ENCODE measurements around the gene LRRK1.

DNA sequence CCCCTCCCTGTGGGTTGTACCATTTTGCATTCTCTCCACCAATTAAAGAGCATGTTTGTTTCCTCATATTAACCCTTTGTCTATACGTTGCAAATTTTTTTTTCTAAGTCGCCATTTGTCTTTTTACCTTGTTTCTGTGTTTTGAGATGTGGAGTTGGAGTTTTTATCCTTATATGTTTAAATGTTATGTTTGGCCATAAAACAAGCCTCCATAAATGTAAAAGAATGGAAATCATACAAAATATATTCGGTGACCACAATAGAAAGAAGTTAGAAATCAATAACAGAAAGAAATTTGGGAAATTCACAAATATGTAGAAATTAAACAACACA lies 29.2 kb downstream of the LRRK1 start:
- no peak for TF ChIP-seq MIER3 (CRISPR knock-in tag; IDR thresholded peaks at IDR 0.05; ENCODE audit: borderline replicate concordance)
- TF ChIP-seq MYNN (CRISPR knock-in tag; IDR thresholded peaks at IDR 0.05; ENCODE audit: low read depth): no peak
- TF ChIP-seq CEBPB (IDR thresholded peaks at IDR 0.05; ENCODE audit: borderline replicate concordance, low read depth, low read length): no peak
- TF ChIP-seq JUN (CRISPR knock-in tag; IDR thresholded peaks at IDR 0.05): no peak
- TF ChIP-seq, protein P1, sequence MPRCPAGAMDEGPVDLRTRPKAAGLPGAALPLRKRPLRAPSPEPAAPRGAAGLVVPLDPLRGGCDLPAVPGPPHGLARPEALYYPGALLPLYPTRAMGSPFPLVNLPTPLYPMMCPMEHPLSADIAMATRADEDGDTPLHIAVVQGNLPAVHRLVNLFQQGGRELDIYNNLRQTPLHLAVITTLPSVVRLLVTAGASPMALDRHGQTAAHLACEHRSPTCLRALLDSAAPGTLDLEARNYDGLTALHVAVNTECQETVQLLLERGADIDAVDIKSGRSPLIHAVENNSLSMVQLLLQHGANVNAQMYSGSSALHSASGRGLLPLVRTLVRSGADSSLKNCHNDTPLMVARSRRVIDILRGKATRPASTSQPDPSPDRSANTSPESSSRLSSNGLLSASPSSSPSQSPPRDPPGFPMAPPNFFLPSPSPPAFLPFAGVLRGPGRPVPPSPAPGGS (CRISPR knock-in tag; IDR thresholded peaks at IDR 0.05): no peak
- TF ChIP-seq DPF2 (CRISPR knock-in tag; IDR thresholded peaks at IDR 0.05; ENCODE audit: borderline replicate concordance, low read depth): no peak
- no peak for TF ChIP-seq ZKSCAN1 (IDR thresholded peaks at IDR 0.05; ENCODE audit: low read length)
- no peak for TF ChIP-seq POLR2AphosphoS5 (IDR thresholded peaks at IDR 0.05; ENCODE audit: low read depth, low read length)
- TF ChIP-seq, protein P2, sequence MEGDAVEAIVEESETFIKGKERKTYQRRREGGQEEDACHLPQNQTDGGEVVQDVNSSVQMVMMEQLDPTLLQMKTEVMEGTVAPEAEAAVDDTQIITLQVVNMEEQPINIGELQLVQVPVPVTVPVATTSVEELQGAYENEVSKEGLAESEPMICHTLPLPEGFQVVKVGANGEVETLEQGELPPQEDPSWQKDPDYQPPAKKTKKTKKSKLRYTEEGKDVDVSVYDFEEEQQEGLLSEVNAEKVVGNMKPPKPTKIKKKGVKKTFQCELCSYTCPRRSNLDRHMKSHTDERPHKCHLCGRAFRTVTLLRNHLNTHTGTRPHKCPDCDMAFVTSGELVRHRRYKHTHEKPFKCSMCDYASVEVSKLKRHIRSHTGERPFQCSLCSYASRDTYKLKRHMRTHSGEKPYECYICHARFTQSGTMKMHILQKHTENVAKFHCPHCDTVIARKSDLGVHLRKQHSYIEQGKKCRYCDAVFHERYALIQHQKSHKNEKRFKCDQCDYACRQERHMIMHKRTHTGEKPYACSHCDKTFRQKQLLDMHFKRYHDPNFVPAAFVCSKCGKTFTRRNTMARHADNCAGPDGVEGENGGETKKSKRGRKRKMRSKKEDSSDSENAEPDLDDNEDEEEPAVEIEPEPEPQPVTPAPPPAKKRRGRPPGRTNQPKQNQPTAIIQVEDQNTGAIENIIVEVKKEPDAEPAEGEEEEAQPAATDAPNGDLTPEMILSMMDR (CRISPR knock-in tag; IDR thresholded peaks at IDR 0.05): no peak
- TF ChIP-seq, protein P3, sequence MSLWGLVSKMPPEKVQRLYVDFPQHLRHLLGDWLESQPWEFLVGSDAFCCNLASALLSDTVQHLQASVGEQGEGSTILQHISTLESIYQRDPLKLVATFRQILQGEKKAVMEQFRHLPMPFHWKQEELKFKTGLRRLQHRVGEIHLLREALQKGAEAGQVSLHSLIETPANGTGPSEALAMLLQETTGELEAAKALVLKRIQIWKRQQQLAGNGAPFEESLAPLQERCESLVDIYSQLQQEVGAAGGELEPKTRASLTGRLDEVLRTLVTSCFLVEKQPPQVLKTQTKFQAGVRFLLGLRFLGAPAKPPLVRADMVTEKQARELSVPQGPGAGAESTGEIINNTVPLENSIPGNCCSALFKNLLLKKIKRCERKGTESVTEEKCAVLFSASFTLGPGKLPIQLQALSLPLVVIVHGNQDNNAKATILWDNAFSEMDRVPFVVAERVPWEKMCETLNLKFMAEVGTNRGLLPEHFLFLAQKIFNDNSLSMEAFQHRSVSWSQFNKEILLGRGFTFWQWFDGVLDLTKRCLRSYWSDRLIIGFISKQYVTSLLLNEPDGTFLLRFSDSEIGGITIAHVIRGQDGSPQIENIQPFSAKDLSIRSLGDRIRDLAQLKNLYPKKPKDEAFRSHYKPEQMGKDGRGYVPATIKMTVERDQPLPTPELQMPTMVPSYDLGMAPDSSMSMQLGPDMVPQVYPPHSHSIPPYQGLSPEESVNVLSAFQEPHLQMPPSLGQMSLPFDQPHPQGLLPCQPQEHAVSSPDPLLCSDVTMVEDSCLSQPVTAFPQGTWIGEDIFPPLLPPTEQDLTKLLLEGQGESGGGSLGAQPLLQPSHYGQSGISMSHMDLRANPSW (CRISPR knock-in tag; IDR thresholded peaks at IDR 0.05; ENCODE audit: borderline replicate concordance): no peak
- TF ChIP-seq ZNF30 (CRISPR knock-in tag; IDR thresholded peaks at IDR 0.05): no peak
- no peak for TF ChIP-seq ZFP62 (CRISPR knock-in tag; IDR thresholded peaks at IDR 0.05)
